Activated naive CD4-positive, alpha-beta T cell treated with anti-CD3 and anti-CD28 coated beads, Interleukin-2, amount 10 ng/mL, durations not matched to agents 7 days and 5 days (primary cell): Measurements from ENCODE around the gene CLEC3B.
A peak's percentile ranks its signal among the peaks of the same experiment; 100 is the strongest.
"Not testable (repeated sequence)": the region's sequence is repeated elsewhere in the genome, so short reads cannot be mapped to it uniquely, and the experiment has no call there.

ENCODE experiments used
- CTCF ChIA-PET: fragments of 350-600 bp; sonication (Branson Sonifier 250); formaldehyde crosslinking; loops from one replicate; lab custom pipeline; 2021; ENCODE audit warnings: antibody characterized with exemption; lab: Charles Lee
- DNase-seq: peaks from one replicate; pipeline ENCODE4 v3.0.0-alpha.2; 2020
- H3K27ac Mint-ChIP-seq: one replicate; pipeline ENCODE4 v1.8.0; 2021; ENCODE audit warnings: mild to moderate bottlenecking, moderate library complexity, mixed read lengths
- H3K27me3 Mint-ChIP-seq: one replicate; pipeline ENCODE4 v1.8.0; 2021; ENCODE audit warnings: mild to moderate bottlenecking, mixed read lengths
- H3K36me3 Mint-ChIP-seq: one replicate; pipeline ENCODE4 v1.8.0; 2021; ENCODE audit warnings: mixed read lengths
- H3K4me1 Mint-ChIP-seq: one replicate; pipeline ENCODE4 v1.8.0; 2021; ENCODE audit warnings: mixed read lengths
- H3K4me3 Mint-ChIP-seq: one replicate; pipeline ENCODE4 v1.8.0; 2021; ENCODE audit warnings: mild to moderate bottlenecking, moderate library complexity, mixed read lengths
- H3K9me3 Mint-ChIP-seq: one replicate; pipeline ENCODE4 v1.8.0; 2021; ENCODE audit warnings: mixed read lengths

CLEC3B gene, protein sequence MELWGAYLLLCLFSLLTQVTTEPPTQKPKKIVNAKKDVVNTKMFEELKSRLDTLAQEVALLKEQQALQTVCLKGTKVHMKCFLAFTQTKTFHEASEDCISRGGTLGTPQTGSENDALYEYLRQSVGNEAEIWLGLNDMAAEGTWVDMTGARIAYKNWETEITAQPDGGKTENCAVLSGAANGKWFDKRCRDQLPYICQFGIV

DNA sequence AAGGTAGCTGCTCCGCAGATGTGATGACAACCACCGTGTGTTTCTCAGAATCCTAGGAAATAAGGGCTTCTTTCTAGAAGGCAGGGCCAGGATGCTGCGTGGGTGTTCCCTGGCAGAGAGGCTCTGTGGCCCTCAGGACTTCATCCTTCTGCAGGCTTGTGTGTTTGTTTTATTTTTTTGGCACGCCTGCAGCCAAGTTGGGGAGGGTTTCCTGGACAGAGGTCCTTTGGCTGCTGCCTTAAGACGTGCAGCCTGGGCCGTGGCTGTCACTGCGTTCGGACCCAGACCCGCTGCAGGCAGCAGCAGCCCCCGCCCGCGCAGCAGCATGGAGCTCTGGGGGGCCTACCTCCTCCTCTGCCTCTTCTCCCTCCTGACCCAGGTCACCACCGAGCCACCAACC is at the start of gene CLEC3B:
CLEC3B (plus strand) TSS at position 266 of the 400 bp plus-strand sequence; CDS start at position 326, 60 bp downstream.
- CTCF ChIA-PET = no interaction called here
- Mint-ChIP-seq H3K27ac (no peak within 1 kb of the TSS), H3K4me1 (peaks cover 3% of the 10 kb centered on the region), H3K9me3 (no peaks in the 10 kb centered on the region), H3K36me3 (no peaks in the 10 kb centered on the region), H3K4me3 (no peak within 1 kb of the TSS), H3K27me3 (peaks cover 40% of the 10 kb centered on the region)
- no peak for DNase-seq

DNA sequence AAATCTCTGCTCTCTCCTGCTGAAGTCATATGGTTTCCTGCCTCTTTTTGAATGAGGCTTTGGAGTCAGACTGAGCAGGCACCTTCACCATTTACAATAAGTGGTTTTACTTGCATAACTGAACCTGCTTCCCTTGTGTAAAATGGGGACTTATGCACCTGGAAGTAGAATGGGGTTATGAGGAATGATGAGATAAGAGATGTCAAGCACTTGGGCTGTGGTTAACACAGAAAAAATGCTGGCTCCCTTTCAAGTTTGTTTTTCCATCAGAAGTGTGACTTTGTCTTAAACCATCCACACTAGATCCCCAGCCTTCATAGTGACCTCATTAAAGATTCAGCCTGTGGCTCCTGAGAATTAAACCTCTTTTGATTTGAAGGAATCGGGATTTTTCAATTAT is 44.9 kb upstream of the CLEC3B start:
- CTCF ChIA-PET = interaction anchor here (4.6 kb wide), 1 partner anchor 12 kb away, joined by 26 read pairs; no protein-coding TSS in a partner anchor
- Mint-ChIP-seq H3K27ac (no peak overlapping the region), H3K9me3 (no peaks in the 10 kb centered on the region), H3K36me3 (peaks cover 24% of the 10 kb centered on the region), H3K4me3 (no peak overlapping the region), H3K4me1 (peaks cover 80% of the 10 kb centered on the region), H3K27me3 (no peaks in the 10 kb centered on the region)
- DNase-seq = no peak

DNA sequence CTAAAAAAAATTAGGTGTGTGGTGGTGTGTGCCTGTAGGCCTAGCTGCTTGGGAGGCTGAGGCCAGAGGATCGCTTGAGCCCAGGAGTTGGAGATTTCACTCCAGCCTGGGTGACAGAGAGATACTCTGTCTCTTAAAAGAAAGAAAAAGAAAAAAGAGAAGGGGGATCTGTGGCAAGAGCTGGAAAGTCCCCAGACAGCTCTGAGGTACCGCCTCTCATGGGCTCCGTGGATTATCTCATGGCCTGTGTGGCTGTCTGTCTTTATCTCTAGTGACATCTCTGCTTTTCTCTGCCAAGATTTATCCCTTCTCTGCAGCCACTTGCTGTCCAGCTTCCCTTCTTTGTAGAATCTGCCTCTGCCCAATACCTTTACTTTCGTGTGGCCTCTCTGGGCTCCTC is 44.4 kb upstream of the CLEC3B start:
- H3K27ac Mint-ChIP-seq = peak overlapping the region; percentile 49

DNA sequence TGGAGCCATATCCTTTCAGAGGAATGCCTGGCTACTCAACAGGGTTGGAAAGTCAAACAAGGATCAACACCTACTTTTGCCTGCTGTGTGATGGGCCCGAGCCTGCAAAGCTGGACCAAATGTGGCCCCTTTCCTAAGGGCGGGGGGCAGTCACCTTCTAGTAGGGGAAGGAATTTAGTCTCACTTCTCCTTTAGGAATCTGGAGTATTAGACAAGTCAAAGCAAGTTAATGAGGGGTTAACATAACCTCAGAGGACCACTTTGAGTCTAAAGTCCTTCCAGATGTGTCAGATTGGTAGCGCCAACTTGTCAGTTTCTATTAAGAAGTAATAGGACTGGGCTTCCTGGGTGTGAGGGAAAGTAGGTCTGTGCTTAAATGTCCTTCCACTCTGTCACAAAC is 43.3 kb upstream of the CLEC3B start:
- H3K27ac Mint-ChIP-seq = no peak overlapping the region
- no peak for DNase-seq
- no peaks in the 10 kb centered on the region for H3K9me3 Mint-ChIP-seq
- no peak overlapping the region for H3K4me3 Mint-ChIP-seq
- H3K27me3 Mint-ChIP-seq = no peaks in the 10 kb centered on the region
- CTCF ChIA-PET = interaction anchor here (4.6 kb wide), 1 partner anchor 10 kb away, joined by 26 read pairs; no protein-coding TSS in a partner anchor
- H3K36me3 Mint-ChIP-seq = peaks cover 20% of the 10 kb centered on the region
- peaks cover 70% of the 10 kb centered on the region for H3K4me1 Mint-ChIP-seq

More for the DNA sequence above, 44.4 kb upstream of the CLEC3B start:
- CTCF ChIA-PET = interaction anchor here (4.6 kb wide), 1 partner anchor 11 kb away, joined by 26 read pairs; no protein-coding TSS in a partner anchor
- Mint-ChIP-seq H3K4me3 (no peak overlapping the region), H3K36me3 (peaks cover 21% of the 10 kb centered on the region), H3K9me3 (no peaks in the 10 kb centered on the region), H3K27me3 (no peaks in the 10 kb centered on the region), H3K4me1 (peaks cover 76% of the 10 kb centered on the region)
- DNase-seq = peak; percentile 23

DNA sequence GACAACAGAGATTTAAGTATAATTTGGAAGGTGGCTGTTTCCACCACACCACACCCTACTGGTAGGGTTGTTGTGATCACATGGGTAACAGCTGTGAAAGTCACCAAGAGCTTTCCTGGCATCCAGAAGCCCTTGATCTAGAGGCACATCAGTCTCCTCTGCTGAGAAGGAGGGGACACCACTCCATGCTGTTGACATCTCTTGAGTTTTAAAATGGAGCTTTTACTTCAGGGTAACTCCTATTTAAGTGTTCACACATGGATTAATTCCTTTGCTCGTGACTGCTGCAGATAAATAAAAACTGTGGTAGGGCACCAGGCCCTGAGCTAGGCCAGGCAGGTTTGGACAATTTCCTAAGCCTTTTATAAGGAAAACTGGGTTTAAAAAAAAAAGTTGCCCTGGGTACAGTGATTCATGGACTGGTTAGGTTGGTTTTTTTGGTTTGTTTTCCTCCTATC is 42.6 kb upstream of the CLEC3B start:
- no peak for DNase-seq
- Mint-ChIP-seq H3K27me3 (no peaks in the 10 kb centered on the region), H3K4me3 (no peak overlapping the region), H3K4me1 (peaks cover 68% of the 10 kb centered on the region), H3K36me3 (peaks cover 20% of the 10 kb centered on the region), H3K9me3 (no peaks in the 10 kb centered on the region), H3K27ac (peak overlapping the region; percentile 16)
- CTCF ChIA-PET = interaction anchor here (1.1 to 4.6 kb wide), 3 partner anchors 9 to 677 kb away, joined by 3 to 26 read pairs (median 4); no protein-coding TSS in a partner anchor

DNA sequence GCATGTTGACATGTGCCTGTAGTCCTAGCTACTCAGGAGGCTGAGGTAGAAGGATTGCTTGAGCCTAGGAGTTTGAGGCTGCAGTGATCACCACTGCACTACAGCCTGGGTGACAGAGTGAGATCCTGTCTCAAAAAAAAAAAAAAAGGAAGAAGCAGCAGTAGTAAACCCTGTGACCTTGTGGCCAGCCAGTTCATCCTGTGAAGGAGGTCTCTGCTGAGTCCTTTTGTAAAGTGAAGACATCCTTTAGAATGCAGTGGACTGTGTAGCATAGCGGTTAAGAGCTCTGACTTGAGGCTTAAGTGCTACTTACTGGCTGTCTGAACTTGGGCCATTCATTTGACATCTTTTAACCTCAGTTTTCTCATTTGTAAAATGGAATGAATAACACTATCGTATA is 41.8 kb upstream of the CLEC3B start:
- H3K27ac Mint-ChIP-seq = peak overlapping the region; percentile 14
- H3K9me3 Mint-ChIP-seq = no peaks in the 10 kb centered on the region
- DNase-seq = peak; percentile 44
- no peak overlapping the region for H3K4me3 Mint-ChIP-seq
- peaks cover 26% of the 10 kb centered on the region for H3K36me3 Mint-ChIP-seq
- CTCF ChIA-PET = interaction anchor here (1.1 to 4.6 kb wide), 3 partner anchors 9 to 676 kb away, joined by 3 to 26 read pairs (median 4); no protein-coding TSS in a partner anchor
- no peaks in the 10 kb centered on the region for H3K27me3 Mint-ChIP-seq
- H3K4me1 Mint-ChIP-seq = peaks cover 68% of the 10 kb centered on the region

DNA sequence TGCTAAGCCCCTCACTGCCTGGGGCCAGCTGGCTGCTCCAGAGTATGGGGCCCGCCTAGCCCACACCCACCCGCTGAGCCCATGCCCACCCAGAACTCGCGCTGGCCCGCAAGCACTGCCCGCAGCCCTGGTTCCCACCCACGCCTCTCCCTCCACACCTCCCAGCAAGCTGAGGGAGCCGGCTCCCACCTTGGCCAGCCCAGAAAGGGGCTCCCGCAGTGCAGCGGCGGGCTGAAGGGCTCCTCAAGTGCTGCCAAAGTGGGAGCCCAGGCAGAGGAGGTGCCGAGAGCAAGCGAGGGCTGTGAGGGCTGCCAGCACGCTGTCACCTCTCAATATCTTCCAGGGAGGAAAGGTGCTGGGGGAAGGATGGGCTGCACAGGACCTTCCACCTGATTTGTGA is 39.8 kb upstream of the CLEC3B start:
- not testable (repeated sequence) for H3K27ac Mint-ChIP-seq, DNase-seq, H3K27me3 Mint-ChIP-seq, H3K4me3 Mint-ChIP-seq, H3K9me3 Mint-ChIP-seq
- peaks cover 35% of the 10 kb centered on the region for H3K36me3 Mint-ChIP-seq
- peaks cover 63% of the 10 kb centered on the region for H3K4me1 Mint-ChIP-seq
- CTCF ChIA-PET = interaction anchor here (1.1 kb wide), 1 partner anchor 10 kb away, joined by 4 read pairs; the partner anchor contains the start of genes EXOSC7 and ZDHHC3

DNA sequence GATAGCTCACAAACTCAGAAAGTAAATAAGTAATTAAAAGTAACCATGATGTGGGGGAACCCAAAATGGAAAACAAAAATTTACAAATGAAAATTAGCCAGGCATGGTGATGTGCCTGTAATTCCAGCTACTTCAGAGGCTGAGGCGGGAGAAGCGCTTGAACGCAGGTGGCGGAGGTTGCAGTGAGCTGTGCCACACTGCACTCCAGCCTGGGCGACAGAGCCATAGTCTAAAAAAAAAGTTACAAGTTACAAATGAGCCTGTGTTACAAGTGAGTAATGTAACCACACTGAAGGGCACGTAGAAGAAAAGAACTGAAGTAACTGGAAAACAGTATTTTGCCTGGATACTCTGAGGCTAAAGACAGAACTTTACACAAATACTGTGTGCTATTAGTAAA is 38.8 kb upstream of the CLEC3B start:
- DNase-seq = no peak
- no peak overlapping the region for H3K27ac Mint-ChIP-seq
- H3K9me3 Mint-ChIP-seq = no peaks in the 10 kb centered on the region
- no peaks in the 10 kb centered on the region for H3K27me3 Mint-ChIP-seq
- peaks cover 63% of the 10 kb centered on the region for H3K4me1 Mint-ChIP-seq
- H3K36me3 Mint-ChIP-seq = peaks cover 39% of the 10 kb centered on the region
- no peak overlapping the region for H3K4me3 Mint-ChIP-seq
- CTCF ChIA-PET = interaction anchor here (1.2 to 1.5 kb wide), 2 partner anchors 14 to 73 kb away, joined by 4 to 5 read pairs; no protein-coding TSS in a partner anchor

DNA sequence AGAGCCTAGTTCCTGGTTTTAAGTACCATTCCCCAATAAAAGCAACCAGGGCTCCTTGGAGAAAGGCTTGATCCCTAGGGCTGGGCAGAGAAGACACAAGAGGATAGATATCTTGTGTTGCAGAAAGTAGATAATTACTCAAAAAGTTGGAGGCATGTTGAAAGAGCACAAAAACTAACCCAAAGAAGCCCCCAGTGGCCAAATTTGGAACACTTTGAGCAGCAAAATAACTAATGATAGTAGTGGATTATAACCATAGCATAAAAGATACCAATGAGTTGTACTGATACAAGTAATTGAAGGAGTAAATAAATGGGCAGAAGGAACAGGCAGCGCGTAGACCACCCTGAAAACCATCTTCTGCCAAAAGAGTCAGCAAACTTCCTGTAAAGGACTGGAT is 38.0 kb upstream of the CLEC3B start:
- CTCF ChIA-PET = interaction anchor here (0.6 to 1.5 kb wide), 4 partner anchors 11 to 675 kb away, joined by 3 to 5 read pairs (median 4); no protein-coding TSS in a partner anchor
- peaks cover 63% of the 10 kb centered on the region for H3K4me1 Mint-ChIP-seq
- H3K4me3 Mint-ChIP-seq = no peak overlapping the region
- no peaks in the 10 kb centered on the region for H3K27me3 Mint-ChIP-seq
- peaks cover 46% of the 10 kb centered on the region for H3K36me3 Mint-ChIP-seq
- H3K27ac Mint-ChIP-seq = no peak overlapping the region
- no peaks in the 10 kb centered on the region for H3K9me3 Mint-ChIP-seq
- DNase-seq = no peak

DNA sequence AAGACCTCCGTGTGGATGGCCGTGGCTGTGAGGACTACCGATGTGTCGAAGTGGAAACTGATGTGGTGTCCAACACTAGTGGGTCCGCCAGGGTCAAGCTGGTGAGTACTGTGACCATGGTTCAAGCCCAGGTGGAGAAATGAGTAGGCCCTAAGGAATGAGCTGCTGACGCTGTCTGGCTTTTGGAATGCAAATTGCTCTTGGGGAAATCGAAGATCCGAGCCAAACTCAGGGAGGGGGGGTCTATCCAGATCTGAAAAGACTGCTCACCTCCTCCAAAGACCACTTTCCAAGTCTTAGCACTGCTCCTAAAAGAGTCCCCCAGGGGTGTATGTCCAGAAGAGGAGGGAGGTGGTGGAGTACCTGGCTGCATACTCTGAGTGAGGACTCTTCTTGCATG is 37.0 kb upstream of the CLEC3B start:
- Mint-ChIP-seq H3K4me1 (peaks cover 52% of the 10 kb centered on the region), H3K27ac (peak overlapping the region; percentile 11), H3K27me3 (no peaks in the 10 kb centered on the region)

DNA sequence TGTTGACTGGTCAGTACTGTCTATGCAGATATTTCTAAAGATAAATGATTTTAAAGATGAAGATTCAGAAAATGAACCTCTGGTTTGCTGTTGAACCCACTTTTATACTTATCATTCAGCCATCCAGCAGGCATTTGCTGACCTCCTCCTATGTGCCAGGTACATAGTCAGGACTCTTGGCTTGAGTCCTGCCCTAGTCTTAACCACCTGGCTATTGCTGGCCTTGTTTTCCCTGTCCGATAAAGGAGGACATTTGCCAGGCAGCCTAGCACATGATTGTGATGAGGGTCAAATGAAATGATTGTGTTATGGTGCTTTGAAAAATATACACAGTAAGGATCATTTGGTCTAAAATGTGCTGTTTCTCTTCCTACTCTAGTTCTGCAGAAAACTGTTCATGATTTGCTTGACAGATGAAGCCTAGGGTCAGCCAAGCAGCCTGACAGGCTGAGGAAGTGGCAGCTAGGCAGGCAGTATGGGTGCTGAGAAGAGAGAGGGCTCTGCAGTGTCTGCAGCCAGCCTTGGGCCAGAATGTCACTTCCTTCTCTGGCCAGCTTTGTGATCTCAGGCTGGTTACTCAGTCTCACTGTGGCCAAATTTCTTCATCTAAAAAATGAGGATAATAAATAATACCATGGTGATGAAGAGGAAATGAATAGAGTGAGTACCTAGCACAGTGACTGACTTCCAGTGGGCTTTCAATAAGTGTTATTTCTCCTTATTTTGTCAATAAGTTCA is 36.3 kb upstream of the CLEC3B start:
- Mint-ChIP-seq H3K27me3 (no peaks in the 10 kb centered on the region), H3K4me3 (no peak overlapping the region), H3K9me3 (no peaks in the 10 kb centered on the region), H3K4me1 (peaks cover 46% of the 10 kb centered on the region), H3K36me3 (peaks cover 54% of the 10 kb centered on the region), H3K27ac (no peak overlapping the region)
- no peak for DNase-seq
- CTCF ChIA-PET = interaction anchor here (4.2 kb wide), 1 partner anchor 47 kb away, joined by 16 read pairs; no protein-coding TSS in a partner anchor

More for the DNA sequence above, 37.0 kb upstream of the CLEC3B start:
- Mint-ChIP-seq H3K4me3 (no peak overlapping the region), H3K9me3 (no peaks in the 10 kb centered on the region), H3K36me3 (peaks cover 50% of the 10 kb centered on the region)
- CTCF ChIA-PET = interaction anchor here (0.8 kb wide), 1 partner anchor 10 kb away, joined by 3 read pairs; no protein-coding TSS in a partner anchor
- no peak for DNase-seq

DNA sequence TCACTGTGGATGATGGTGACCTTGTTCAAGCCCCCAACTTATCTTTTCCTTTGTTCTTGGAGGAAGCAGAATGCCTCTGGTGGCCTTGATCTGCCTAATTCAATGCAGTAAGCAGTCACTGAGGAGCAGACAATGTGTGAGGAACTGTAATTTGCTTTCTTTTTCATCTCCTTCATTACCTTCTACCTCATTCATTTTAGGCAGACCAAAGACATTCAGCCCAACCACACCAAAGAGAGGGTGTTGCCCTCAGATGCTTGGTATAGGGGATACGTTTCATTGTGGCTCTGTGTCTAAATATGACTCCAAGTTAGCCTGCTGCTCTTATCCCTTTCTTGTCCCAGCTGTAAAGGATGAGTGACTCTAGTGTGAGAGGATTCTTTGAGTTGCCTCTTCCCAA is 34.8 kb upstream of the CLEC3B start:
- Mint-ChIP-seq H3K4me1 (peaks cover 47% of the 10 kb centered on the region), H3K36me3 (peaks cover 51% of the 10 kb centered on the region)
- CTCF ChIA-PET = interaction anchor here (0.8 to 4.2 kb wide), 4 partner anchors 8 to 45 kb away, joined by 3 to 26 read pairs (median 10); no protein-coding TSS in a partner anchor

DNA sequence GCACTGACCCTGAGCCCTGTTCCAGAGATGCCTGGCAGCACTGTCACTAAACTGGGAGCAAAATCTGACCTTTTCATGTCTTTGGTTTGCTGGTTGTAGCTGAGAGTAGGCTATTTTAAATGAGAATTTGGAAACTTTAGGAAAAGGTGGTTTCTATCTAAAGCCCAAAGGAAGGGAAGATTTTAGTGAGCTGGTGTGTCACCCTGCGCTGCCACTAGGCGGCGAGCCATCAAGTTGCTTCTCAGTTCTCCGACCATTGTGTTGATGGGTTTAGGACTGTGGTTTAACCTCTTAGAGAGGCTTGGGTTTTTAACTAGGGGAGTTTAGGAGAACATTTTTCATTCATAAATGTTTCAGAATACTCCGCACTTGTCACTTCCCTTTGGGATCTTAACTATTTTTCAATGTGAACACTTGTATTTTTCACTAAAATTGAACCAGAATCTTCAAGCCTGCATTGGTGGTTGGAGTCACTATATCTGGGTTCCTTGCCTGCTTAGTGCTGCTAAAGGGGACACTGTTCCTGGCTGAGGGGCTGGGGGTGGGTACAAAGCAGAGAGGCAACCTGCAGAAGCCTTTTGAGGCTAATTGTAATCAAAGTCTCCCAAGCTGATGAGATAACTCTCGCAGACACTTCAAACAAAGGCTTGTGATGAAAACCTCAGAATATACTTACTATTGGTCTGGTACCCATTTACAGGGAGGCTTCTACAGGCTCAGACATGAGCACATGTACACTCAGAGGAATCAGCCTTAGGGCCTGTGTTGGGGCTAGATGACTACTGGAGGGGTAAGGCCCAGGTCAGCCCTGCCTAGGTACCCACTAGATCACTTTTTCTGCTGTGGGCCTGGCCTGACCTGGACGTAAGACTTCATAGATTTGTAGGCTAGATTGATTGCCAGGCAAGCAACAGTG is 33.3 kb upstream of the CLEC3B start:
- no peaks in the 10 kb centered on the region for H3K9me3 Mint-ChIP-seq
- H3K4me1 Mint-ChIP-seq = peaks cover 58% of the 10 kb centered on the region
- no peak overlapping the region for H3K4me3 Mint-ChIP-seq
- peaks cover 65% of the 10 kb centered on the region for H3K36me3 Mint-ChIP-seq
- no peaks in the 10 kb centered on the region for H3K27me3 Mint-ChIP-seq
- peak; percentile 44 for DNase-seq
- CTCF ChIA-PET = interaction anchor here (1.0 to 4.2 kb wide), 8 partner anchors 8 to 43 kb away, joined by 3 to 26 read pairs (median 7); no protein-coding TSS in a partner anchor
- H3K27ac Mint-ChIP-seq = no peak overlapping the region

More for the DNA sequence above, 34.8 kb upstream of the CLEC3B start:
- no peak overlapping the region for H3K4me3 Mint-ChIP-seq
- peak; percentile 68 for DNase-seq
- H3K27ac Mint-ChIP-seq = peak overlapping the region; percentile 82
- no peaks in the 10 kb centered on the region for H3K9me3 Mint-ChIP-seq
- no peaks in the 10 kb centered on the region for H3K27me3 Mint-ChIP-seq
